Limb (tissue), 2 donors: Measurements from ENCODE around the gene RNF150.
A peak's percentile ranks its signal among the peaks of the same experiment; 100 is the strongest.

Experiments
- DNase-seq, 2 donors: peaks; one replicate each; pipeline ENCODE4 v3.0.0-alpha.2; 2016; ENCODE audit errors: extremely low spot score in 2 of 2

The RNF150 gene

GRCh38 chr4:140930011-140930410 is 203.3 kb downstream of the RNF150 start:
- no peak for DNase-seq

GRCh38 chr4:140928880-140929279 is 204.4 kb downstream of the RNF150 start:
- DNase-seq = no peak

GRCh38 chr4:140926672-140927071 is 206.6 kb downstream of the RNF150 start:
- DNase-seq = no peak

GRCh38 chr4:140925417-140925816 is 207.9 kb downstream of the RNF150 start:
- DNase-seq = no peak

- DNase-seq = no peak
Measured at GRCh38 chr4:140924761-140925392, 208.4 kb downstream of the RNF150 start.

- no peak for DNase-seq
Measured at GRCh38 chr4:140906993-140907962, 226.0 kb downstream of the RNF150 start.

GRCh38 chr4:140904904-140905303 is 228.4 kb downstream of the RNF150 start:
- DNase-seq = peak in 1 of 2 donors; percentile 48

GRCh38 chr4:140903522-140904475 is 229.5 kb downstream of the RNF150 start:
- peak; percentile 45 to 61 for DNase-seq

GRCh38 chr4:140901736-140902336 is 231.4 kb downstream of the RNF150 start:
- no peak for DNase-seq

GRCh38 chr4:140893939-140894338 is 239.3 kb downstream of the RNF150 start:
- peak in 1 of 2 donors; percentile 89 for DNase-seq

- no peak for DNase-seq
Measured at GRCh38 chr4:140888054-140888453, 245.2 kb downstream of the RNF150 start.

GRCh38 chr4:140887467-140887866 is 245.8 kb downstream of the RNF150 start:
- DNase-seq = no peak

- no peak for DNase-seq
Measured at GRCh38 chr4:140884431-140885058, 248.7 kb downstream of the RNF150 start.

GRCh38 chr4:140877781-140878180 is 255.5 kb downstream of the RNF150 start:
- no peak for DNase-seq

- DNase-seq = no peak
Measured at GRCh38 chr4:140876615-140877364, 256.5 kb downstream of the RNF150 start.

- DNase-seq = no peak
Measured at GRCh38 chr4:140875746-140876452, 257.4 kb downstream of the RNF150 start.

- no peak for DNase-seq
Measured at GRCh38 chr4:140874056-140874455, 259.2 kb downstream of the RNF150 start.

GRCh38 chr4:140871368-140871767 is 261.9 kb downstream of the RNF150 start:
- DNase-seq = no peak

GRCh38 chr4:140870427-140870826 is 262.8 kb downstream of the RNF150 start:
- no peak for DNase-seq
